DND-41 (cell line): Measurements from ENCODE around the gene BCAS3.

Experiments used
- ATAC-seq: fragments of 200-7000 bp; cut with Tn5 transposase; 3 replicates; pipeline ENCODE4 v1.9.1; 2021; ENCODE audit warnings: low read depth; ENCODE audit not compliant: insufficient read depth
- DNase-seq: peaks from one replicate; pipeline ENCODE4 v3.0.0-alpha.2; 2020
- H2AFZ ChIP-seq: 2 replicates; pipeline ENCODE4 v1.6.0; 2012; ENCODE audit warnings: low read depth, low read length
- H3K27ac ChIP-seq: 2 replicates; pipeline ENCODE4 v1.5.1; 2012; ENCODE audit warnings: low read length, inconsistent platforms
- H3K27me3 ChIP-seq: fragments of 200-600 bp; sonication (generic); 2 replicates; pipeline ENCODE4 v1.6.0; 2012; ENCODE audit warnings: low read length, mild to moderate bottlenecking, inconsistent platforms; ENCODE audit not compliant: insufficient read depth, poor library complexity
- H3K36me3 ChIP-seq: 2 replicates; pipeline ENCODE4 v1.5.1; 2012; ENCODE audit warnings: low read length, inconsistent platforms; ENCODE audit not compliant: insufficient read depth
- H3K4me1 ChIP-seq: 2 replicates; pipeline ENCODE4 v1.5.1; 2012; ENCODE audit warnings: mild to moderate bottlenecking, low read length; ENCODE audit not compliant: insufficient read depth
- H3K4me2 ChIP-seq: 2 replicates; pipeline ENCODE4 v1.6.0; 2012; ENCODE audit warnings: mild to moderate bottlenecking, moderate library complexity, low read length, inconsistent platforms; ENCODE audit not compliant: insufficient read depth
- H3K4me3 ChIP-seq, 2 experiments: fragments of 200-600 bp in 1 of 2; shearing (Covaris generic) in 1 of 2; 2 replicates each; pipeline ENCODE4 v1.5.1; 2012 to 2016; ENCODE audit warnings: inconsistent platforms in 2 of 2, low read length in 2 of 2, mild to moderate bottlenecking in 2 of 2, low read depth in 1 of 2, moderate library complexity in 1 of 2
- H3K79me2 ChIP-seq: 2 replicates; pipeline ENCODE4 v1.6.0; 2012; ENCODE audit warnings: low read length, inconsistent platforms; ENCODE audit not compliant: insufficient read depth
- H3K9ac ChIP-seq: 2 replicates; pipeline ENCODE4 v1.6.0; 2012; ENCODE audit warnings: low read depth, mild to moderate bottlenecking, inconsistent platforms, low read length, moderate library complexity
- H3K9me3 ChIP-seq: 2 replicates; pipeline ENCODE4 v1.5.1; 2012; ENCODE audit warnings: low read length, moderate library complexity, mild to moderate bottlenecking, inconsistent platforms; ENCODE audit not compliant: insufficient read depth, severe bottlenecking
- H4K20me1 ChIP-seq: 2 replicates; pipeline ENCODE4 v1.6.0; 2012; ENCODE audit warnings: low read length; ENCODE audit not compliant: insufficient read depth
- CTCF ChIP-seq: IDR thresholded peaks from 2 replicates; pipeline ENCODE4 v1.5.1; 2012; ENCODE audit warnings: borderline replicate concordance, low read length, moderate library complexity, mild to moderate bottlenecking; ENCODE audit not compliant: poor library complexity, severe bottlenecking; ENCODE audit errors: extremely low read depth
- EZH2 ChIP-seq: IDR thresholded peaks from 3 replicates; pipeline ENCODE4 v1.6.1; 2012; ENCODE audit warnings: borderline replicate concordance, low read depth, mild to moderate bottlenecking, moderate library complexity, low read length, inconsistent platforms; ENCODE audit not compliant: severe bottlenecking

Gene BCAS3

GRCh38 chr17:61159221-61159814 lies 481.7 kb downstream of the BCAS3 start:
- peaks cover 5% of the 10 kb centered on the region; the same call in 1 of the 2 replicates for H3K4me1 ChIP-seq
- H3K9me3 ChIP-seq = no peaks in the 10 kb centered on the region
- no peaks in the 10 kb centered on the region for H3K27me3 ChIP-seq
- no peak for TF ChIP-seq EZH2
- H3K36me3 ChIP-seq = no peaks in the 10 kb centered on the region
- H4K20me1 ChIP-seq = no peaks in the 10 kb centered on the region
- H2AFZ ChIP-seq = no peak overlapping the region
- no peak overlapping the region for H3K4me2 ChIP-seq
- H3K9ac ChIP-seq = no peak overlapping the region
- no peak overlapping the region for H3K27ac ChIP-seq
- no peak for ATAC-seq
- no peak for DNase-seq
- no peak overlapping the region for H3K4me3 ChIP-seq
- H3K79me2 ChIP-seq = no peaks in the 10 kb centered on the region

- Histone ChIP-seq H3K4me3 (no peak overlapping the region), H4K20me1 (no peaks in the 10 kb centered on the region), H3K4me1 (peaks cover 5% of the 10 kb centered on the region; the same call in 1 of the 2 replicates), H3K9me3 (no peaks in the 10 kb centered on the region), H2AFZ (no peak overlapping the region), H3K27me3 (no peaks in the 10 kb centered on the region), H3K9ac (no peak overlapping the region), H3K79me2 (no peaks in the 10 kb centered on the region), H3K36me3 (no peaks in the 10 kb centered on the region), H3K27ac (no peak overlapping the region), H3K4me2 (no peak overlapping the region)
- DNase-seq (no peak), ATAC-seq (no peak)
- TF ChIP-seq CTCF (no peak), EZH2 (no peak)
Measured at GRCh38 chr17:61160204-61160603, 482.6 kb downstream of the BCAS3 start.

GRCh38 chr17:61160789-61161445 lies 483.3 kb downstream of the BCAS3 start:
- Histone ChIP-seq H3K4me1 (peaks cover 5% of the 10 kb centered on the region; the same call in 1 of the 2 replicates), H3K27me3 (no peaks in the 10 kb centered on the region), H3K27ac (no peak overlapping the region), H3K9ac (no peak overlapping the region), H3K36me3 (no peaks in the 10 kb centered on the region), H4K20me1 (no peaks in the 10 kb centered on the region), H2AFZ (no peak overlapping the region), H3K4me3 (no peak overlapping the region), H3K79me2 (no peaks in the 10 kb centered on the region), H3K4me2 (no peak overlapping the region), H3K9me3 (no peaks in the 10 kb centered on the region)
- ATAC-seq (0 out of 3 replicates have a peak, but pooled peaks have one; percentile 27), DNase-seq (no peak)
- TF ChIP-seq EZH2 = no peak

GRCh38 chr17:61161615-61162134 lies 484.0 kb downstream of the BCAS3 start:
- TF ChIP-seq CTCF (no peak), EZH2 (no peak)
- Histone ChIP-seq H2AFZ (no peak overlapping the region), H3K36me3 (no peaks in the 10 kb centered on the region), H4K20me1 (no peaks in the 10 kb centered on the region), H3K4me1 (peaks cover 5% of the 10 kb centered on the region; the same call in 1 of the 2 replicates), H3K9me3 (no peaks in the 10 kb centered on the region), H3K27me3 (no peaks in the 10 kb centered on the region), H3K9ac (no peak overlapping the region), H3K27ac (no peak overlapping the region), H3K4me2 (no peak overlapping the region), H3K4me3 (no peak overlapping the region), H3K79me2 (no peaks in the 10 kb centered on the region)
- DNase-seq = no peak
- ATAC-seq = no peak
